GM19351 (cell line): Measurements from ENCODE around the gene GPC1.
"Not testable (repeated sequence)": the region's sequence is repeated elsewhere in the genome, so short reads cannot be mapped to it uniquely, and the experiment has no call there.

Source experiments
- ATAC-seq: cut with Tn5 transposase; IDR thresholded peaks from one replicate; pipeline ENCODE4 v1.9.1; 2021; ENCODE audit warnings: mild to moderate bottlenecking, moderate library complexity; ENCODE audit not compliant: unreplicated experiment

GPC1 gene, protein sequence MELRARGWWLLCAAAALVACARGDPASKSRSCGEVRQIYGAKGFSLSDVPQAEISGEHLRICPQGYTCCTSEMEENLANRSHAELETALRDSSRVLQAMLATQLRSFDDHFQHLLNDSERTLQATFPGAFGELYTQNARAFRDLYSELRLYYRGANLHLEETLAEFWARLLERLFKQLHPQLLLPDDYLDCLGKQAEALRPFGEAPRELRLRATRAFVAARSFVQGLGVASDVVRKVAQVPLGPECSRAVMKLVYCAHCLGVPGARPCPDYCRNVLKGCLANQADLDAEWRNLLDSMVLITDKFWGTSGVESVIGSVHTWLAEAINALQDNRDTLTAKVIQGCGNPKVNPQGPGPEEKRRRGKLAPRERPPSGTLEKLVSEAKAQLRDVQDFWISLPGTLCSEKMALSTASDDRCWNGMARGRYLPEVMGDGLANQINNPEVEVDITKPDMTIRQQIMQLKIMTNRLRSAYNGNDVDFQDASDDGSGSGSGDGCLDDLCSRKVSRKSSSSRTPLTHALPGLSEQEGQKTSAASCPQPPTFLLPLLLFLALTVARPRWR

DNA sequence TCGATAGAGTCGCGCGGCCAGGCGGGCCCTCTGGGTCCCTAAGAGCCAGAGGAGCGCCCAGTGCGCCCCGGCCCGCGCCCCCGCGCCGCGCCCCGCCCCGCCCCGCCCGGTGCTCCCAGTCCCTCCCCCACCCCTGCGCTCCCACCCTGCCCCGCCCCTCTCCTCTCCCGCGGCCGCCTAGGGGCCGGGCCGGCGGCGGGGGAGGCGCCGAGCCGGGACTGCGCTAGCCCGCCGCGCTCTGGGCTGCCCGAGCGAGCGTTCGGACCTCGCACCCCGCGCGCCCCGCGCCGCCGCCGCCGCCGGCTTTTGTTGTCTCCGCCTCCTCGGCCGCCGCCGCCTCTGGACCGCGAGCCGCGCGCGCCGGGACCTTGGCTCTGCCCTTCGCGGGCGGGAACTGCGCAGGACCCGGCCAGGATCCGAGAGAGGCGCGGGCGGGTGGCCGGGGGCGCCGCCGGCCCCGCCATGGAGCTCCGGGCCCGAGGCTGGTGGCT, at the start of gene GPC1:
GPC1 (plus strand) TSS at position 207 of the 491 bp plus-strand sequence; CDS start at position 463, 256 bp downstream.
- ATAC-seq = peak; percentile 48

DNA sequence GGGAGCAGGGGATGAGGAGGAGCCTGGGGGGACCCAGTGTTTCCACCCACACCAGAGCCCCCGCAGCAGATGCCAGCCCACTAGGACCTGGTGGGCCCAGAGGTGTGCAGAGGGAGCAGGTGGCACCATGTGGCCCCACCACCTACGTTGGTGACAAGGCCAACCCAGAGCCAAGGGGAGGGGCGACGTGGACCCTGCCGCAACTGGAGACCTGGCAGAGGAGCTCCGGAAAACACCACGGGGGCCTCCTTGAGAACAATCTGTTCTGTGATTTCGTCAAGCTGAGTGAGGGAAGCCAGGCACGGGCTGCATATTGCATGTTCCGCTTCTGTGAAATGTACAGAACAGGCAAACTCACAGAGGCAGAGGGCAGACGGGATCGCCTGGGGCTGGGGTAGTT, 49.1 kb upstream of the GPC1 start:
- no peak for ATAC-seq

DNA sequence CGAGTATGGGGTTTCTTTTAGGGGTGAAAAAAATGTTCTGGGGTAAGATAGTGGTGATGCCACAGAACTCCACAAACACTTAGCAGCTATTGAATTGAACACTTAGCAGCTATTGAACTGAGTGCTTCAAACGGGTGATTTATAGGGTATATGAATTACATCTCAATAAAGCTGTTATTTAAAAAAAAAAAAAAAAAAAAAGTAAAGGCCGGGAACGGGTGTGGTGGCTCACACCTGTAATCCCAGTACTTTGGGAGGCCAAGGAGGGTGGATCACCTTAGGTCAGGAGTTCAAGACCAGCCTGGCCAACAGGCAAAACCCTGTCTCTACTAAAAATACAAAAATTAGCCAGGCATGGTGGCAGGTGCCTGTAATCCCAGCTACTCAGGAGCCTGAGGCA, 48.7 kb upstream of the GPC1 start:
- not testable (repeated sequence) for ATAC-seq

DNA sequence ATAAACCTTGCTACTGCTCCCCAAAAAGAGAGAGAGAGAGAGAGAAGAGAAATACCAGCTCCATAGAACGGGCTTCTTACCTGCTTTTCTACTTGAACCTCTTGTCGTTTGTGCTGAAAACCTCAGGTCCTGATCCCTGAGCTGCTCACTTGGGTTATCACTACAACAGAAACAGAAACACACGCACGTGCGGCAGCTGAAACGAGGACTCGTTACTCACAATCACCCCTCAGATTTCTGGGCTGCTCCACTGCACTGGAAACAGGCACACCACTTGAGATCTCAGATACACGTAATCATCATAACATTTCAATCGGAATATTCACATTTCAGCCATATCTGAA, 48.2 kb upstream of the GPC1 start:
- no peak for ATAC-seq

DNA sequence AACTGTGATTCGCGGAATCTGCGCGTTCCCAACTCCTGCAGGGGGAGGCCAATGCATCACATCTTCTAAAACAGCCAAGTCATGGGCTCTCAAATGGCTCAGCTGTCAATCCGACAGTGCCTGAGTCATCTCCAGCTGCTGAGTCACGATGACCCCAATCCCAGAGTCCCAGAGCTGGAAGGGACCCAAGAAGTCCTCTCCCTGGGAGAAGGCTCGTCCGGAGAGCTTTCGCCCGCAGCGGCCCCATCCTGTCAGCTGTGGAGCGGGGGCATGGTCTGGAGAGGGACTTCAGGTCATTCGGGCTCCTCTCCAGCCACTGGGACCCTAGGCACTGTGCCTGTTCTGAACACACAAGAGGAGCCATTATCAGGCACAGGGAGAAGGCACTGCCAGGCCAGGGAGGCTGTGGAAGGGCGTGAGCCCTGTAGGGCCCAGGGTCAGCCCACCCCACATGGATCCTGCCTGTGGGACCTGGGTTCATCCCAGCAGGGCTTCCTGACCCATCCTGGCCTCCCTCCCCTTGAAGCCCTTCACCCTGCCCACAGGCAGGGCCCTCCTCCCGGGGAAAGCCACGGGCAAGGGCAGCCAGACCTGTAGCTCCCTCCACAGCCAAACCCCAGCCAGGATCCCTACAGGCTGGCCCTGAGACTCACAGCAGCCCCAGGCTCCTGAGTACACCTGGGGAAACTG, 47.6 kb upstream of the GPC1 start:
- ATAC-seq = no peak

DNA sequence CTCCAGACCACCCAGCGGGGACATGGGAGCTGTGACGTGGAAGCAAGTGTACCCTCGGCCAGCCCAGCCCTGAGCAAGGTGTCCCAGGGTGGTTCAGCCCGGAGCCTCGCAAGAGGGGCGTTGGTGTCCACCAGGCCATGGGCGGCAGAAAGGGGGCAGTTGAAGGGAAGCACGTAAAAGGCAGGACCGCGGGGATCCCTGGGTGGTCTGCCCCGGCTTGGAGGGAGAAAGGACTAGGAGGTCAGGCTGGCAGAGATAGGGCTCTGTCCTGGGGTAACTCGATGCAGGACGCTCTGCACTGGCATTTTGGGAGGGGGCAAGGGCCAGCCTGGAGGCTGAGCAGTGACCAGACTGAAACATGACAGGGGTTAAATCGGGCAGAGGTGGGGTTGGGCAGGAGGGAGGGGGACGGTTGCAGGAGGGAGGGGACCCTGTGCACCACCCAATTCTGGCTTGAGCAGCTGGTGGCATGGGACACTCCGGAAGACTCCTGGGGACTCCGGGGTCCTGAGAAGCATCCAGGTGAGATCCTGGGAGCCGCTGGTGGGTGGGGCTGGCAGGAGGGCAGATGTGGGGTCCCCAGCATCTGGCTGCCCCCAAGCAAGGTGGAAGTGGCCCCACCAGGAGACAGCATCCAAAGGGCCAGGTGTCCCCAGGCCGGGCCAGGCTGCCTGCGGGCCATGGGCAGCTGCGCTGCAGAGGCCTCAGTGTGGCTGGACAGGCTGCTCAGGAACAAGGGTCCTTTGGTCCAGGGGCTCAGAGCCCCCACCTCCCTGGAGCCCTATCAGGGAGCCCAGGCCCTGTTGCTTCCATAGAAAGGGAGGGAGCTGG, 46.8 kb upstream of the GPC1 start:
- no peak for ATAC-seq

DNA sequence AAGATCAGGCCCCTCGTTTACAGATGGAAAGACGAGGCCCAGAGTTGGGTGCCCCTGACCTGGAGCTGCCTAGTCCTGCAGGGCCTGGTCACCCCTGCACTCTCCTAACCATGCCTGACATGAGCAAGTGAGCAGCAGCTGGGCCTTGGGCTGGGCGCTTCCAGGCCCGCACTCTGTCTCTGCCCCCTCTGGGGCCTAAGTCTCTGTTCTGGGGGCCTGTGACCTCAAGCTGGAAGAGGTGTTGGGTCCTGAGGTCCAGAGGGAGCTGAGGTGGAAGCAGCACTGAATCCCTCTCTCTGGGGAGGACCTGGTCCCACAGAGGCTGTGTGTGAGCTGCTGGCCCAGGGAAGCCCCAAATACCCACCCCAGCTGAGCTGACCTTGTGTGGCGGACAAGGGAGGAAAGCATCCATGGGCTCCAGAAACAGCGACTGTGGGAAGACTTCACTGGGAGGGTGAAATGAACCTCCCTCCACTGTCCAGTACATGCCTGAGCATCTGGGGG, 46.1 kb upstream of the GPC1 start:
- no peak for ATAC-seq

DNA sequence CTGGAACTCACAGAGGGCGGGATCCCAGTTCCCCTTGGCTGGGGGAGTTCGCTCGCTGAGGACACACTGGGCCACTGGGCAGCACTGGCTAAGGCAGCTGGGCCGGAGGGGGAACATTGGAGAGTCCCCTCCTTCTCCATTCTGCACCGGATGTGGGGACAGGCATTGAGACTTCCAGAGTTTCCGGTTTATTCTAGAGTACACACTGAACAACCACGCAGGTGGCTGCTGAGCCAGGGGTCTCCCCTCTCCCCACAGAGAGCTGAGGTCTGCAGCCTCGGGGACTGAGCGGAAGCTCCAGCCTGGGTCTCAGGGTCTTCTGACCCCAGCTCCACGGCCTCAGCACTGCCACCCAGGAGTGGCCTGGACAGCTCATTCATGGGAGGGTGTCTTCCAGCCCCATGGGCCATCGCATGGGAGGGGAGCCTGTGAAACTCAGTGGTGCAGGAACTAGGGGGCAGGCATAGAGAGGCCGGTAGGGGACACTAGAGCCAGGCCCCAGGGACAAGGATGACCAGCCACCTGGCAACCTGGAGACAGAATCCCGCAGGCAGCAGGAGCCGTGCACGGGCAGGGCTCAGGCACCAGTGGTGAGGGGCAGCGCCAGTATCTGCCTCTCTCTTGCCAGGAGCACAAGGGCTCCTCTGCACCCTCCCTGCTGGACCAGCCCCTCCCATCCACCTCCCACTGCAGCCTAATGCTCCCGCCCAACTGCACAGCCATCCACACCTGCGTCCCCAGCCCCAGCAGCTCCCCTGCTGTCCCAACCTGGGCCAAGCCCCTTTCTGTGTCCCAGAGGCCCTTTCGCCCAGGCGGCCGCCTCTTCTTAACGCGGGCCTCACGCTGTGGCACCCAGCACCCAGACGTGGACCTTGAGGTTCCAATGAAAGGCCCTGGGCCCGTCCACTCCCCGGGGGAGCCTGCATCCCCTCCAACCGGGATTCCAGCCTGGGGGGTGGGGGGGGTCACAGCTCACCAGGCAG, 45.1 kb upstream of the GPC1 start:
- no peak for ATAC-seq

DNA sequence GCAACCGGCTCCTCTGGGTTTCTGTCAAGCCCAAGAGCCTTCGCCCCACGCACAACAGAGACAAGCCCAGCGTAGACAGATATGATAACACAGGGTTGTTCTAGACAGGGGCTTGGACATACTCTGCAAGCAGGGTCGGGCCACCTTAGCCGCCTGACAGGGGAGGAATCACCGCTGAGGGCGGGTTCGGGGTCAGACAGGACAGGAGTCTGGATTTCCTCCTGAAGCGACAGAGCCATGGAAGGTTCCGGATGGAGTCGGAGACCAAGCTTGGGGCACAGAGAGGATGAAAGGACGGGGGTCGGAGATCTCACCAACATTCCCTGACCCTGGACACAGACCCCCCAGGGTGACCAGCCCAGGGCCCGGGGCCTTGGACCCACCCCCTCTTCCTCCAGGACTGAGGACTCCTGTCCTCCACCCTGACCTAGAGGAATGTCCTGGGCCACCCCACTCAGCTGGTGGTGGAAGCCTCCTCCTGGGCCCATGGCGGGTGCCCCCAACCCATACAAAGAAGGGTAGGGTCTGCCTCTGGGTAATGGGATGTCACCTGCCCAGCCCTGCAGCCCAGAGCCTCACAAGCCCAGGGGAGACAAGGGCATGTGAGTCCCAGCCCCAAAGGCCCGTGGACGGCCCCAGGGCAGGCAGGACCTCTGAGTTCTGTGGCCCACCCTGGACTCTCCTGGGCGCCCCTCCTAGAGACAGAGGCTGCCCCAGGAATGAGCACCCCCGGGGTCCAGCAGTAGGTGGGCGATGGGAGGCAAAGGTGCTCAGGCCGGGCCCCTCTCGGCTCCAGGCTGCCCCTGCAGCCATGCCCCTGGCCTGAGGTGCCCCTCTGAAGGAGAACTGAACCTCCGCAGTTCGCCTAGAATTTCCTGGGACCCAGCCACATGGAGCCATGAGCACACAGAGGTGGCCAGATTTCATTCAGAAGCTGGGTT, 44.1 kb upstream of the GPC1 start:
- no peak for ATAC-seq

DNA sequence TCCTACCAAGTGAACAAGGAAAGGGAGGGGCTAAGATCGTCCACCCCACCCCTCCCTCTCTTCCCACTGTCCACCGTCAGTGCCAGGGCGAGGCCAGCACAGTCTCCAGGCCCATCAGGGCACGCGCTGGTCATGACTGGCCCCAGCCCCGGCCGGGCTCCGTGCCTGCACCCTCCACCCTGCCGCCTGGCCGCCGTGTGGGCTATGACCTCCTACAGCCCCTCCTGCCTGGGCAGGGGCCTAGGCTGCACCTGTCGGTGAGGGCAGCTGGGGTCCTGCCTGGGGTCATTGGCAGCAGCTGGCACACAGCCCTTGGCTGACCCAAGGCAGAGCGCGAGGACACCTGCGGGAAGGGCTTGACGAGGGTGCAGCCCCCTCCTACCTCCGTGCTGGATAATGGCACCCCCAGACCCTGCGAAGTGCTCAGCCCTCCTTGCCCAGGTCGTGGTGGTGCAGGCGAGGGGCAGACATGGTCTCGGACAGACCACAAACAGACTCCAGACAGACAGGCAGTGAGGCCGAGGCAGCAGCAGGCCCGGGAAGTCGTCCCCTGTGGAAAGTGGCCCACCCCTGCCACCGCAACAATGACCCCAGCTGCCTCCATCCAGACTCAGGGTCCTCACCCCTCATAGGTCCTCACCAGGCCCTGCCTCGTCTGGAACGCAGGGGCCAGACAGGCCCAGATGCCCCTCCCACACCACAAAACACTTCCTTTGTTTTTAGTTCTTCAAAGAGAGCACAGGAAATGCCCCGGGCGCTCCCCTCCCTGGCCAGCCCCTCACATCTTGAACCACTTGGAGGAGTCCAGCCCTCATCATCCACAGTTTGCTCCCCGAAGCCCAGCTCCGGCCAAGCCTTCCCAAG, 43.1 kb upstream of the GPC1 start:
- no peak for ATAC-seq

DNA sequence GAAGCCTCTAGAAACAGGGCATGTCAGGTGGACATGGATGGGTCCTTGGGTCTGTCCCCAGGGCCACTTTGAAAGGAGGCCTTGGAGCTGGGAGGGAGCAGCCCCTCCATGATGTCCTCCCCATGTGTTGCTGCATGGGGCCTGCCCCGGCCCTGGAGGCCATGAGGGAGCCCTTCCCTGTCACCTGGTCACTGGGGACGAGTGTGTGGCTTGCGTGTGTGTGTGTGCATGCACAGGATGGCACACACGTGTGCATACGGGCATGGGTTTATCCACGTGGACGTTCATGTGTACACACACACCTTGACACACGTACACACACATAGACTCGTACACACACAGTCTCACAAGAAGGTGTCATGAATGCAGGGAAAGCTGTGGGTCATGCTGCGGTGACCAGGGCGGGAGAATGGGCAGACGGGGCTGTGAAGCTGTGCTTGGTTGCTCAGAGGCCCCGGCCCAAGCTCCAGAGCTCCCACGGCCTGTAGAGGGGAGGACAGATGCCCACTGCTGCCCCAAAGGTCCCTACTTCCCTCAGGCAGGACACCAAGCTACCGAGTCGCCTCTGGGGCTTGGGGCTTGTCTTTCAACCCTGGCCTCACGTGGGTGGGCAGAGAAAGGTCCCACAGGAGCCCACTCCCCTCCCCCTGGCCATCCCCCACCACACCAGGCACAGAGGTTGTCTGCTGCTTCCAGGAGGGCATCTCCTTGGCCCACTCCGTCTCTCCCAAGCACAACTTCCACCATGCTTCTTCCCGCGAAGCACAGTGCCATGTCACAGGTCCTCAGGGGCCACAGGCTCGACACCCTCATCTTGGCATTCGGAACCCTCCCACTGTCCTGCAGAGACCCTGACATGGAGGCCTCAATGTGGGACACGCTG, 42.3 kb upstream of the GPC1 start:
- no peak for ATAC-seq

DNA sequence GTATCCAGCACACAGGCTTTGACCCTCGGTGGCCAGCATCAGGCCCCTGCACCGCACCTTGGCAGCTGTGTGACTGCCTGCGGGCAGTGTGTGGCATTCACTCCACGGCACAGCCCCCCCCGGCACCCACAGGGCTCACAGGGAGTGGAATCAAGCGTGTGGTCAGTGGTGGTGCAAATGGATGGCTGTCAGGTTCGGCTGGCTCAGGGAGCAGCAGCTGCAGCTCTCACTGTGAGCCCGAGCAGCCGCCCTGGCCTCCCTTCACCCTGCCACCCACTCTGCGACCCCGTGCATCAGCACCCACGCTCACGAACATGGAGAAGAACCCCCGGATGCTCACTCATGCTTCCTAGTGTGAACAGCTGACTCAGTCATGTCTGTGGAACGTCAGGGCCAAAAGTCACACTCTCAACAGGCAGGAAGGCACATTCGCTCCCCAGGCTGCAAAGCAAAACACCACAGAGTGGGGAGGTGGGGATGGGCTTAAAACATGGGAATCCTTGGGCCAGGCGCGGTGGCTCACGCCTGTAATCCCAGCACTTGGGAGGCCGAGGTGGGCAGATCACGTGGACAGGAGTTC, 41.5 kb upstream of the GPC1 start:
- ATAC-seq = no peak

DNA sequence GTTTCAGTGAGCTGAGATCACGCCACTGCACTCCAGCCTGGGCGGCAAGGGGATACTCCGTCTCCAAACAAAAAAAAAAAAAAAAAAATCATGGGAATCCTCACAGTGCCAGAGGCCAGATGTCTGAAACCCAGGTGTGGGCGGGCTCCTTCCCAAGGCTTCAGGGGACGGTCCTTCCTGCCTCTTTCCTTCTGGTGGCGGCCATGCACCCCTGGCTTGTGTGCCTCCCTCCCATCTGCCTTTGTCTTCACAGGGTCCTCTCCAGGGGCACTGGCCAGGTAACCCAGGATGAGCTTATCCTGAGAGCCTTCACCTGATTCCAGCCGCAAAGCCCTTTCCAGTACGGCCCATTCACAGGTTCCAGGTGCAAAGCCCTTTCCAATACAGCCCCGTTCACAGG, 40.9 kb upstream of the GPC1 start:
- ATAC-seq = no peak

DNA sequence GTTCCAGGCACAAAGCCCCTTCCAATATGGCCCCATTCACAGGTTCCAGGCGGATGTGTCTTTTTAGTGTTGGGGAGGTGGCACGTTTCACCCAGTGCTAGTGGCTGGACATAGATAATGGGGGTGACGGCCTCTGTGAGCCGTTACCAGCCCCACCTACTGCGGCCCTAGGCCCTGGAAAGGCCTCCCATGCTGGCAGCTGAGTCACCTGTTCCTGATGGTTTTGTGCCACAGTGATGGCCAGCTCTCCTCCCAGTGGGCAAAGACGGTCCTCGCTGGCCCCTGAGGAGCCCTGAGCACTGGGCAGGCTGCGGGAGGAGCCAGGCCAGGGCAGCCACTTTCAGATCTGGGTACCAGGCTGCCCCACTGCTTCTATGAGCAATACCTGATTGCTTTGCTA, 40.0 kb upstream of the GPC1 start:
- no peak for ATAC-seq

DNA sequence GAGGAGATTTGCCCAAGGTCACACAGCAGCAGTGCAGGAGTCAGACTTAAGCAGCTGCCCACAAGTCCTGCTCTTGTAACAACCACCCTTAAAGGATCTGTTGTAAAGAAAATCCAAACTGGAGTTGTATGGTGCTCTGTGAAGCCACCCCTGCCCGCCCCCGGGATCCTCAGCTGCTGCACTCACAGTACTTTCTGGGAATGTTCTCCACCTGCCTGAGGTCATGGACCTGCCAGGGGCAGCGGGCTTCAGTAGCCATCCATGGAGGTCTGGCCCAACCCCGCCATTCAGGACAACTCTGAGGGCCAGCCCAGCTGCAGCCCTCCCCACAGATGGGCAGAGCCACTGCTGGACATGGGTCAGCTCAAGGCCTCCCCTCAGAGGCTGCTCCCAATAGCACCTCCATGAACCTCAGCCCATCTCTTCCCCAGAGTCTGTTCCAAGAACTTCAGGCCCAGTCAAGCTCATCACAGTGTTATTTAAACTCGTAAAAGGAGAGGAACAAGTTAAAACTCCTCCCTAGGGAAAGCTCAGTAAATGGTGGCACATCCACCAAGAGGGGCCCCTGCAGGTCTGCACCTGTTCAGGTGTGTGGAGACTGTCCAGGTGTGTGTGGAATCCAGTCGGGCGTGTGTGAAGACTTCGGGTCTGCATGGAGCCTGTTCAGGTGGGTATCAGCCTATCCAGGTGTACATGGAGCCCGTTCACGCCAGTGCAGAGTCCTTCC, 39.4 kb upstream of the GPC1 start:
- no peak for ATAC-seq
